GM12878 (cell line): Measurements from ENCODE around the gene ZNFX1. TPM values are rescaled to one million over a fixed set of nuclear protein-coding genes. Genes with fewer than 3 reads are reported as not detected.

Experiments used
- ATAC-seq: fragments of 200-7000 bp; cut with Tn5 transposase; 3 replicates; pipeline ENCODE4 v1.9.1; 2020; ENCODE audit warnings: mild to moderate bottlenecking, moderate library complexity
- BruUV-seq: library from RNA; stranded (reverse); fragments of 400-500 nt; replicated peaks from 2 replicates; lab custom pipeline; 2021; lab: Mats Ljungman, UMichigan
- CTCF ChIA-PET: fragments of 300-600 bp; sonication (Branson Sonifier 250); formaldehyde crosslinking; extraction: SDS; loops from one replicate; lab custom pipeline; 2021; ENCODE audit warnings: inconsistent platforms; lab: Yijun Ruan, JAX
- POLR2A ChIA-PET: fragments of 350-600 bp; formaldehyde crosslinking; extraction: SDS; loops from one replicate; lab custom pipeline; 2021; ENCODE audit warnings: inconsistent platforms; lab: Charles Lee
- RAD21 ChIA-PET: fragments of 300-600 bp; sonication (Branson Sonifier 250); formaldehyde crosslinking; loops from one replicate; lab custom pipeline; 2023; ENCODE audit warnings: antibody characterized with exemption; ENCODE audit not compliant: unreplicated experiment; lab: Charles Lee
- SMC1A ChIA-PET: fragments of 300-600 bp; sonication (Branson Sonifier 250); formaldehyde crosslinking; loops from one replicate; lab custom pipeline; 2023; ENCODE audit not compliant: unreplicated experiment, uncharacterized antibody; lab: Charles Lee
- DNase-seq: peaks from one replicate; pipeline ENCODE4 v3.0.0-alpha.2; 2011; ENCODE audit warnings: low read depth, low spot score
- FAIRE-seq: peaks from 3 replicates; lab custom pipeline; 2011; peaks lifted over from hg19 to GRCh38; lab: Jason Lieb, UNC
- H2AFZ ChIP-seq: 2 replicates; pipeline ENCODE4 v1.6.0; 2011; ENCODE audit warnings: low read depth, low read length, control low read depth; ENCODE audit not compliant: control insufficient read depth
- H3K27ac ChIP-seq: 2 replicates; pipeline ENCODE4 v1.5.1; 2011; ENCODE audit warnings: control low read depth; ENCODE audit not compliant: control insufficient read depth, insufficient read depth
- H3K27me3 ChIP-seq, 2 experiments: replicated peaks in 1 of 2; 2 replicates each; pipeline versions ENCODE4 v1.6.0 to v1.6.1; 2011; ENCODE audit warnings: low read length in 1 of 2; ENCODE audit not compliant: control insufficient read depth in 2 of 2, insufficient read depth in 2 of 2
- H3K36me3 ChIP-seq, 2 experiments: 2 replicates each; pipeline ENCODE4 v1.5.1; 2011; ENCODE audit warnings: low read length in 1 of 2; ENCODE audit not compliant: control insufficient read depth in 2 of 2, insufficient read depth in 2 of 2
- H3K4me1 ChIP-seq: 2 replicates; pipeline ENCODE4 v1.6.1; 2011; ENCODE audit warnings: mild to moderate bottlenecking, low read length, moderate library complexity, mixed read lengths; ENCODE audit not compliant: control insufficient read depth, insufficient read depth
- H3K4me2 ChIP-seq: 2 replicates; pipeline ENCODE4 v1.6.0; 2011; ENCODE audit warnings: control low read depth; ENCODE audit not compliant: control insufficient read depth, insufficient read depth
- H3K4me3 ChIP-seq: fragments of 200-600 bp; sonication (generic); 2 replicates; pipeline ENCODE4 v1.5.1; 2016
- H3K79me2 ChIP-seq: 2 replicates; pipeline ENCODE4 v1.6.0; 2011; ENCODE audit warnings: low read length; ENCODE audit not compliant: control insufficient read depth, insufficient read depth
- H3K9ac ChIP-seq: 2 replicates; pipeline ENCODE4 v1.8.0; 2011; ENCODE audit warnings: low read length, control low read depth, mixed read lengths; ENCODE audit not compliant: control insufficient read depth, insufficient read depth
- H3K9me3 ChIP-seq: replicated peaks from 3 replicates; pipeline ENCODE4 v1.5.1; 2011; ENCODE audit warnings: mild to moderate bottlenecking, low read length; ENCODE audit not compliant: control insufficient read depth, insufficient read depth
- H4K20me1 ChIP-seq: 2 replicates; pipeline ENCODE4 v1.6.0; 2011; ENCODE audit not compliant: control insufficient read depth, insufficient read depth
- CTCF ChIP-seq, 3 experiments: IDR thresholded peaks in 2 of 3; conservative IDR thresholded peaks in 1 of 3; 2 replicates each; pipeline ENCODE4 v1.5.1; 2011; ENCODE audit warnings: low read depth in 3 of 3, low read length in 3 of 3, mild to moderate bottlenecking in 3 of 3, control low read depth in 2 of 3, moderate library complexity in 2 of 3, inconsistent platforms in 1 of 3, mixed read lengths in 1 of 3; ENCODE audit not compliant: control insufficient read depth in 2 of 3, insufficient read depth in 1 of 3; ENCODE audit errors: extremely low read depth in 1 of 3
- FOXM1 ChIP-seq: IDR thresholded peaks from 2 replicates; pipeline ENCODE4 v1.6.1; 2012; ENCODE audit warnings: low read depth, mild to moderate bottlenecking, inconsistent platforms, low read length, moderate library complexity
- HDGF ChIP-seq: fragments of 450-650 bp; IDR thresholded peaks from 2 replicates; pipeline ENCODE4 v1.6.1; 2016; ENCODE audit warnings: antibody characterized with exemption
- NBN ChIP-seq: fragments of 450-650 bp; IDR thresholded peaks from 2 replicates; pipeline ENCODE4 v1.6.1; 2016
- NRF1 ChIP-seq: conservative IDR thresholded peaks from 2 replicates; pipeline ENCODE4 v1.6.1; 2011; ENCODE audit warnings: mild to moderate bottlenecking, low read depth, low read length, improper control_type of control experiment
- ZBED1 ChIP-seq: IDR thresholded peaks from 2 replicates; pipeline ENCODE4 v1.6.1; 2016; ENCODE audit warnings: borderline replicate concordance
- ZBTB33 ChIP-seq: fragments of 450-650 bp; IDR thresholded peaks from 2 replicates; pipeline ENCODE4 v1.6.1; 2017; ENCODE audit warnings: mild to moderate bottlenecking
- ZBTB4 ChIP-seq: fragments of 450-650 bp; formaldehyde crosslinking; IDR thresholded peaks from 2 replicates; pipeline ENCODE4 v1.4.0; 2022; ENCODE audit warnings: mild to moderate bottlenecking, moderate library complexity
- ZNF217 ChIP-seq: fragments of 450-650 bp; IDR thresholded peaks from 2 replicates; pipeline ENCODE4 v1.6.1; 2017; ENCODE audit warnings: antibody characterized with exemption, mild to moderate bottlenecking
- WGBS: methylation state at CpG from one replicate; pipeline ENCODE4 v1.1.6; 2016; ENCODE audit warnings: low lambda C conversion rate; ENCODE audit not compliant: insufficient replicate concordance, insufficient coverage; ENCODE audit errors: missing lambda C conversion rate; 5-methylcytosine and 5-hydroxymethylcytosine counted together
- in situ Hi-C: fragments of 300-500 bp; cut with MboI; formaldehyde crosslinking; loops from 9 replicates; pipeline ENCODE4 v1.14.3; 2018; ENCODE audit warnings: mixed read lengths
- intact Hi-C: fragments of 100-400 bp; cut with micrococcal nuclease; formaldehyde crosslinking; loops from one replicate; pipeline ENCODE4 v1.14.2; 2022; ENCODE audit not compliant: unreplicated experiment
- polyA plus RNA-seq, 11 experiments: library from polyadenylated mRNA; depleted of rRNA in 4 of 11; unstranded in 6 of 11; stranded (reverse) in 5 of 11; fragments of >200 nt; fragmentation: Nextera tagmentation in 4 of 11; fragmentation: Illumina TruSeq in 1 of 11; extraction: Ambion mirVana in 4 of 11; extraction: Trizol in 1 of 11; gene quantifications; 1 replicate in 1 of 11; 2 replicates in 10 of 11; pipeline versions ENCODE4 v1.2.1 to v1.2.3, GENCODE V29; 2011 to 2016; ENCODE audit warnings: inconsistent platforms in 2 of 11, missing spikeins in 2 of 11, low read depth in 1 of 11
- total RNA-seq, 4 experiments: library from RNA; depleted of rRNA in 3 of 4; stranded (reverse); fragments of >200 nt in 3 of 4; fragmentation: Illumina TruSeq in 1 of 4; extraction: Trizol in 1 of 4; gene quantifications; 2 replicates each; pipeline versions ENCODE4 v1.2.1 to v1.2.3, GENCODE V29; 2013 to 2021
- TF ChIP-seq, protein P1 (sequence below): IDR thresholded peaks from 2 replicates; pipeline ENCODE4 v1.6.1; 2011; ENCODE audit warnings: low read depth, mild to moderate bottlenecking, low read length, moderate library complexity, borderline replicate concordance; ENCODE audit errors: extremely low read depth

The ZNFX1 gene
- total and polyA plus RNA-seq, 10 of the 15 experiments (the other 5 are each of a cell fraction or from before 2014, with no cell fraction given) = 7.4 to 31.5 (median 25.6) TPM

DNA sequence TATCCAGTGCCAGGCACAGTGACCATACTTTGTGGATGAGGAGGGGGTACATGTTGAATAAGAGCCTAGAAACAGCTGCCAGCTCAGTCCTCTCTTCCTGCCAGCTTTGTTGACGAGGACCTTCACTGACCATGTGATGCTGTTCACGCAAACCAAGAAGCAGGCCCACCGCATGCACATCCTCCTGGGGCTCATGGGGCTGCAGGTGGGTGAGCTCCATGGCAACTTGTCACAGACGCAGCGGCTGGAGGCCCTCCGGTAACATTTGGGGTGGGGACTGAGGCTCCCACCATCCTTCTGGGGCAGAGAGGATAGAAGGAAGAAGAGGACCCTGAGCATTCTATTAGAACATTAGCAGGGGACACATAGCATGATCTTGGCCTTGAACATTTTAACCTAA, 43.0 kb downstream of the ZNFX1 start:
- ChIA-PET SMC1A (no interaction called here), RAD21 (no interaction called here), CTCF (interaction anchor here (0.5 to 2.0 kb wide), 3 partner anchors 18 to 367 kb away, joined by 3 to 5 read pairs (median 4); no protein-coding TSS in a partner anchor), POLR2A (no interaction called here)
- Histone ChIP-seq H3K27me3 (no peaks in the 10 kb centered on the region), H3K4me2 (no peak overlapping the region), H3K27ac (no peak overlapping the region), H2AFZ (no peak overlapping the region), H3K36me3 (peaks cover 19 to 29% of the 10 kb centered on the region in 2 experiments), H3K4me3 (no peak overlapping the region), H3K4me1 (peaks cover 10% of the 10 kb centered on the region), H3K9me3 (no peaks in the 10 kb centered on the region), H3K9ac (no peak overlapping the region), H4K20me1 (no peaks in the 10 kb centered on the region; the same call in 1 of the 2 replicates), H3K79me2 (no peaks in the 10 kb centered on the region)
- in situ Hi-C loops = no loop called here
- DNase-seq (no peak), ATAC-seq (no peak), FAIRE-seq (no peak)
- WGBS = 95% methylated on average over 6 of the region's 6 CpGs
- TF ChIP-seq ZBED1 = no peak
- no peak for TF ChIP-seq NRF1
- TF ChIP-seq, protein P1, sequence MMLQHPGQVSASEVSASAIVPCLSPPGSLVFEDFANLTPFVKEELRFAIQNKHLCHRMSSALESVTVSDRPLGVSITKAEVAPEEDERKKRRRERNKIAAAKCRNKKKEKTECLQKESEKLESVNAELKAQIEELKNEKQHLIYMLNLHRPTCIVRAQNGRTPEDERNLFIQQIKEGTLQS = no peak
- no peak for TF ChIP-seq NBN
- no peak for TF ChIP-seq ZNF217
- no peak for TF ChIP-seq HDGF
- TF ChIP-seq ZBTB33 = no peak
- TF ChIP-seq FOXM1 = no peak
- TF ChIP-seq CTCF (IDR thresholded peaks at IDR 0.05 in 2 of 3, conservative IDR thresholded peaks at IDR 0.05 in 1 of 3; ENCODE audit: control insufficient read depth in 2 of 3, extremely low read depth in 1 of 3, insufficient read depth in 1 of 3, low read depth in 3 of 3, low read length in 3 of 3) = no peak
- no peak for TF ChIP-seq ZBTB4 (CRISPR knock-in tag)
- BruUV-seq = no TSS peak
- intact Hi-C loops = no loop called here
